ENCODE measurements around the gene DNAH9. TPM values are rescaled to one million over a fixed set of nuclear protein-coding genes. Genes with fewer than 3 reads are reported as not detected.

DNAH9 gene
- total and polyA plus RNA-seq, 2 donors from 2014 or later = 3.7 to 6.9 TPM

GRCh38 chr17:11980813-11981212, 382.5 kb downstream of the DNAH9 start:
- Histone ChIP-seq H3K36me3 (ENCODE audit: control insufficient read depth in 2 of 3, insufficient read depth in 3 of 3, low read length in 3 of 3) (peaks cover 0 to 24% (median 19%) of the 10 kb centered on the region in 3 donors), H3K9ac (ENCODE audit: low read length in 3 of 3) (no peak overlapping the region), H3K4me3 (ENCODE audit: low read length in 3 of 3) (no peak overlapping the region), H3K4me1 (ENCODE audit: control insufficient read depth in 2 of 3, insufficient read depth in 2 of 3, low read depth in 1 of 3, low read length in 3 of 3) (no peaks in the 10 kb centered on the region), H3K9me3 (ENCODE audit: control insufficient read depth in 2 of 3, insufficient read depth in 1 of 3, low read length in 3 of 3) (no peaks in the 10 kb centered on the region), H3K27me3 (ENCODE audit: control insufficient read depth, insufficient read depth, low read length) (no peaks in the 10 kb centered on the region), H3K27ac (ENCODE audit: low read depth in 2 of 2, low read length in 2 of 2) (no peak overlapping the region)
- no peak for FAIRE-seq
- intact Hi-C loops (cut with DNase I) = no loop called here
- no peak for DNase-seq
- TF ChIP-seq CTCF (IDR thresholded peaks at IDR 0.05; ENCODE audit: borderline replicate concordance, extremely low read depth, insufficient read depth) = no peak

DNA sequence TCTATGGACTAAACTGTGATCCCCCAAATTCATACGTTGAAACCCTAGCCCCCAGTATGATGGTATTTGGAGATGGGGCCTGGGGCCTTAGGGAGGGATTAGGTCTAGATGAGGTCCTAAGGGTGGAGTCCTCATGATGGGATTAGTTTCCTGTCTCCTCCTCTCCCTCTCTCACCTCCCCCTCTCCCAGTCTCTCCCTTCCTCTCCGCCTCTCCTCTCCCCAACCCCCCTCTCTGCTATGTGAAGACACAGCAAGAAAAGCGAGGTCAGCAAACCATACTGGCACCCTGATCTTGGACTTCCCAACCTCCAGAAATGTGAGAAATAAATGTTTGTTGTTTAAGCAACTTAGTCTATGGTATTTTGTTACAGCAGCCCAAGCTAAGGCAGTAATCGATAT, 383.6 kb downstream of the DNAH9 start:
- Histone ChIP-seq H3K27ac (ENCODE audit: low read depth in 2 of 2, low read length in 2 of 2) (no peak overlapping the region), H3K9ac (ENCODE audit: low read length in 3 of 3) (no peak overlapping the region), H3K27me3 (ENCODE audit: control insufficient read depth, insufficient read depth, low read length) (no peaks in the 10 kb centered on the region), H3K4me3 (ENCODE audit: low read length in 3 of 3) (no peak overlapping the region), H3K9me3 (ENCODE audit: control insufficient read depth in 2 of 3, insufficient read depth in 1 of 3, low read length in 3 of 3) (no peaks in the 10 kb centered on the region), H3K4me1 (ENCODE audit: control insufficient read depth in 2 of 3, insufficient read depth in 2 of 3, low read depth in 1 of 3, low read length in 3 of 3) (no peaks in the 10 kb centered on the region), H3K36me3 (ENCODE audit: control insufficient read depth in 2 of 3, insufficient read depth in 3 of 3, low read length in 3 of 3) (peaks cover 0 to 24% (median 19%) of the 10 kb centered on the region in 3 donors)
- no peak for TF ChIP-seq CTCF (IDR thresholded peaks at IDR 0.05; ENCODE audit: borderline replicate concordance, extremely low read depth, insufficient read depth)
- intact Hi-C loops (cut with DNase I) = no loop called here
- DNase-seq (no peak), FAIRE-seq (no peak)

- no peak for TF ChIP-seq CTCF (IDR thresholded peaks at IDR 0.05; ENCODE audit: borderline replicate concordance, extremely low read depth, insufficient read depth)
- FAIRE-seq (no peak), DNase-seq (no peak)
- no peaks in the 10 kb centered on the region for H3K9me3 ChIP-seq (ENCODE audit: control insufficient read depth in 2 of 3, insufficient read depth in 1 of 3, low read length in 3 of 3)
- H3K36me3 ChIP-seq (ENCODE audit: control insufficient read depth in 2 of 3, insufficient read depth in 3 of 3, low read length in 3 of 3) = peaks cover 0 to 22% (median 19%) of the 10 kb centered on the region in 3 donors
- no peak overlapping the region for H3K9ac ChIP-seq (ENCODE audit: low read length in 3 of 3)
- H3K4me3 ChIP-seq (ENCODE audit: low read length in 3 of 3) = no peak overlapping the region
- no peaks in the 10 kb centered on the region for H3K4me1 ChIP-seq (ENCODE audit: control insufficient read depth in 2 of 3, insufficient read depth in 2 of 3, low read depth in 1 of 3, low read length in 3 of 3)
- intact Hi-C loops (cut with DNase I) = no loop called here
- H3K27ac ChIP-seq (ENCODE audit: low read depth in 2 of 2, low read length in 2 of 2) = no peak overlapping the region
- H3K27me3 ChIP-seq (ENCODE audit: control insufficient read depth, insufficient read depth, low read length) = no peaks in the 10 kb centered on the region
Measured at GRCh38 chr17:11986179-11986941, 388.1 kb downstream of the DNAH9 start.
